RWPE1 (cell line): ENCODE measurements around the gene SRRM3.
"Not testable (repeated sequence)": the region's sequence is repeated elsewhere in the genome, so short reads cannot be mapped to it uniquely, and the experiment has no call there.

Experiments
- CTCF ChIA-PET: fragments of 350-600 bp; sonication (Branson Sonifier 250); formaldehyde crosslinking; extraction: SDS; loops from one replicate; lab custom pipeline; 2021; lab: Yijun Ruan, JAX
- POLR2A ChIA-PET: fragments of 400-600 bp; formaldehyde crosslinking; extraction: SDS; loops from one replicate; lab custom pipeline; 2020; ENCODE audit warnings: antibody characterized with exemption; ENCODE audit not compliant: low non-redundant PET; lab: Yijun Ruan, JAX
- DNase-seq: peaks from one replicate; pipeline ENCODE4 v3.0.0; 2012; ENCODE audit warnings: low spot score
- H3K27ac ChIP-seq: fragments of 450-650 bp; 2 replicates; pipeline ENCODE4 v1.5.1; 2017
- CTCF ChIP-seq: fragments of 450-650 bp; conservative IDR thresholded peaks from 2 replicates; pipeline ENCODE4 v1.5.1; 2017; ENCODE audit warnings: low read depth, mild to moderate bottlenecking

Gene SRRM3

GRCh38 chr7:76222333-76222732, 20.6 kb downstream of the SRRM3 start:
- ChIA-PET POLR2A (no interaction called here), CTCF (interaction anchor here (0.6 to 1.3 kb wide), 3 partner anchors 44 to 1818 kb away, joined by 3 to 4 read pairs (median 4); no protein-coding TSS in a partner anchor)
- H3K27ac ChIP-seq = no peak overlapping the region
- TF ChIP-seq CTCF = no peak
- no peak for DNase-seq

GRCh38 chr7:76222839-76223238, 21.1 kb downstream of the SRRM3 start:
- POLR2A ChIA-PET = no interaction called here
- CTCF ChIA-PET = interaction anchor here (1.3 kb wide), 1 partner anchor 44 kb away, joined by 4 read pairs; no protein-coding TSS in a partner anchor

GRCh38 chr7:76223286-76223972, 21.7 kb downstream of the SRRM3 start:
- DNase-seq = no peak
- no peak for TF ChIP-seq CTCF
- POLR2A ChIA-PET = no interaction called here
- CTCF ChIA-PET = interaction anchor here (1.3 kb wide), 1 partner anchor 45 kb away, joined by 4 read pairs; no protein-coding TSS in a partner anchor
- no peak overlapping the region for H3K27ac ChIP-seq

More at GRCh38 chr7:76222839-76223238, 21.1 kb downstream of the SRRM3 start:
- DNase-seq = no peak
- no peak for TF ChIP-seq CTCF
- no peak overlapping the region for H3K27ac ChIP-seq

- no peak overlapping the region for H3K27ac ChIP-seq
- CTCF ChIA-PET = interaction anchor here (1.2 kb wide), 1 partner anchor 22 kb away, joined by 3 read pairs; the partner anchor contains the start of gene SRRM3
- POLR2A ChIA-PET = no interaction called here
- DNase-seq = no peak
- no peak for TF ChIP-seq CTCF
Observed at GRCh38 chr7:76224695-76225094, 23.0 kb downstream of the SRRM3 start.

GRCh38 chr7:76225379-76225778, 23.7 kb downstream of the SRRM3 start:
- ChIA-PET POLR2A (no interaction called here), CTCF (no interaction called here)
- TF ChIP-seq CTCF = no peak
- H3K27ac ChIP-seq = no peak overlapping the region
- peak; percentile 56 for DNase-seq

GRCh38 chr7:76225951-76226350, 24.3 kb downstream of the SRRM3 start:
- CTCF ChIA-PET = no interaction called here
- no peak for TF ChIP-seq CTCF
- POLR2A ChIA-PET = interaction anchor here (0.6 kb wide), 1 partner anchor 10 kb away, joined by 9 read pairs; no protein-coding TSS in a partner anchor
- H3K27ac ChIP-seq = no peak overlapping the region
- DNase-seq = no peak

- CTCF ChIA-PET = interaction anchor here (0.6 kb wide), 1 partner anchor 436 kb away, joined by 4 read pairs; no protein-coding TSS in a partner anchor
- H3K27ac ChIP-seq, POLR2A ChIA-PET, DNase-seq: not testable (repeated sequence)
Observed at GRCh38 chr7:76226878-76227423, 25.3 kb downstream of the SRRM3 start.
